Erythroblast (primary cell): ENCODE data around the gene TEX10.
A peak's percentile ranks its signal among the peaks of the same experiment; 100 is the strongest.
"Not testable (repeated sequence)": the region's sequence is repeated elsewhere in the genome, so short reads cannot be mapped to it uniquely, and the experiment has no call there.

Source experiments
- DNase-seq, 2 experiments: peaks; one replicate each; lab custom pipeline; 2025; lab: John Stamatoyannopoulos, UW
- GATA1 ChIP-seq: IDR thresholded peaks from 2 replicates; pipeline ENCODE4 v1.6.1; 2011; ENCODE audit warnings: low read depth, mild to moderate bottlenecking, control low read depth, low read length, moderate library complexity
- POLR2A ChIP-seq: IDR thresholded peaks from 2 replicates; pipeline ENCODE4 v1.6.1; 2011; ENCODE audit warnings: mild to moderate bottlenecking, low read length

The TEX10 gene

DNA sequence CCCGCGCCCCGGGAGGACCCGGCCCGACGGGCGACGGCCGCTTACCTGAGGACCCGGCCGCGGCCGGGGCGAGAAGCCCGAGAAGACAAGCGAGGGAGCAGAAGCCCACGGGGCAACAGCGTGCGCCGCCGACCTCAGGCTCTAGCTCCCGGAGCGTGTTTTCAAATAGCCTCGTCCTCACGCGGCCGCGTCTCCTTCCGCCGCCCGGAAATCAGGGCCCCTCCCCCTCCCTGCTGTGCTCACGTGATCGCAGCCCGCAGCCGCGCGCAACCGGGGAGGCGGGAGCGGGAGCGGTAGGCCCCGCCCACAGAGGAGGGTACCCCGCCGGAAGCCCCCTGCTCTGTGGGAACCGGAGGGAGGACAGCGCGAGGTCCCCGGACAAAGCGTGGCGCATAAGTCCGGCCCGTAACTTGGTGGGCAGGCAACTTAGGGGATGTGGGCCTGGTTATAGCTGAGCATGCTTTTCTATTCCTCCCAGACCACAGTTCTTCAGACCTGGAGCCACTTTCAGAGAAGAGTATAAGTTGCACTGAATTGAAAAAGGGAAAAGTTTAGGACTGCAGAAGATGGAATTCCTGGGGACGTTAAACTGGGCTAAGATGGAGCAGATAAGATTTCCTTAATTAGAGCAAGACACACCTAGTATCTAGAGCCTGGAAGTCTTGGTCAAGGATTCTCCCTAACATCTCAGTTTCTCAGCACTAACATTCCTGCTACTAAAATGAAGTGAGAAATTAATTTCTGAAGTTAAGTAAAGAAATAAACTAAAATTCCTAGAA, at the start of gene TEX10:
Gene TEX10, minus strand, starts transcription at position 216 of the 779 bp plus-strand sequence. CDS start 3,579 bp downstream, outside the sequence.
- peak; percentile 77 for TF ChIP-seq POLR2A
- TF ChIP-seq GATA1 = no peak
- peak; percentile 91 to 93 for DNase-seq

DNA sequence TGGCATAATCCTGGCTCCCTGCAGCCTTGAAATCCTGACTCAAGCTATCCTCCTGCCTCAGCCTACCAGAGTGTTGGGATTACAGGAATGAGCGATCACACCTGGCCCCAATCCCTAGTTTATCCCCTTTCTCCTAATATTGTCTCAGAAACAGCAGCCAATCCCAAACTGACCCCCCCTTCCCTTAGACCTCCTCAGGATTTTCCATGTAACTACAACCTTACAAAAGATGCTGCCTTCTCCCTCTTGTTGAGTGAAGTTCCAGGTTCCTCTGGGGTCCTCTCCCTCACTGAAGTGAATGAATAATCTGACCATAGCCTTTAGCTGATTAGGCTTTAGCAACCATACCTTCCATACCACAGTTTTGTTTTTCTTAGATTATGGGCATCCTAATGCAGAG, 48.3 kb upstream of the TEX10 start:
- no peak for DNase-seq
- TF ChIP-seq GATA1 (no peak), POLR2A (no peak)

DNA sequence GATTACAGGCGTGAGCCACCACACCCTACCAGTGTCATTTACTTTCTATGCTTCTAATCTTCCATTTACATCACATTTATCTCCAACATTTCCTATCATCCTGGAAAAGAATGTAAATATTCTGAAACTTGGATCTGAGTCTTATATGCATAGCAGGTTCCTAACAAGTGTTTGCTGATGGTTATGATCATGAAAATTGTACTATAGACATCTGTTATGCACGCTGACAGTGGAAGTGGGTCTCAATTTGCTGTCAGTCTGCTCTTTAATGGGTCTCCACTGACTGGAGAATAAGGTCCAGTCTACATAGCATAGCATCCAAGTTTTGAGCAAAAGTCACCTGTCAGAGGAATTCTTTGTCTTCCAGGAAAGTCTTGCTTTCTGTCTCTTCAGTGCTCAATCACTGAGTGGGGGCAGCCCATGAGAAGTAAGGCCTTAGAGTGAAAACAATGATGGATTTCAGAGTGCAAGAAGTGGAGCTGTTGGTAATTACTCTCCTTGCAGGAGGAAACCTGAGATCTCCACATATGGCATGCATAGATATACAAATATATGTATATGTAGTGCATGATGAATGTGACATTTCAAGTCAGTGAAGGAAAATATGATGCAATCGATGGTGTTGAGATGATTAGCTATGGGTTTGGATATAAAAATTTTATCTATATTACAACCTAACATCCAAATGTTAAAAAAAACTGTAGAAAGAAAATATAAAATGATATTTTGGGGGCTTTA, 45.0 kb upstream of the TEX10 start:
- no peak for DNase-seq
- TF ChIP-seq POLR2A = no peak
- no peak for TF ChIP-seq GATA1

DNA sequence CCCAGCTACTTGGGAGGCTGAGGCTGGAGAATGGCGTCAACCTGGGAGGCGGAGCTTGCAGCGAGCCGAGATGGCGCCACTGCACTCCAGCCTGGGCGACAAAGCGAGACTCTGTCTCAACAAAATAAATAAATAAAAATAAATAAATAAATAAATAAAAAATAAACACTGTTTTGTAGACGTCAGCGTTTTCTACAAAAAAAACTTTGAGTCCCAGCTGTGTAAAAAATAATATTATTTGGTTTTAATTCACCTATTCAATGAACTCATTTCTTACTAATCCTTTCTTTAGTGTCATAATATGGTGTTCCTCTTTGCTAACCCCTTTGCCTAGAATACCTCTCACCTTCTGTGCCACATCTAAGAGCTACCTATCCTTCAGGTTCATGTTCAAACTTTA, 44.0 kb upstream of the TEX10 start:
- no peak for TF ChIP-seq GATA1
- TF ChIP-seq POLR2A = no peak

DNA sequence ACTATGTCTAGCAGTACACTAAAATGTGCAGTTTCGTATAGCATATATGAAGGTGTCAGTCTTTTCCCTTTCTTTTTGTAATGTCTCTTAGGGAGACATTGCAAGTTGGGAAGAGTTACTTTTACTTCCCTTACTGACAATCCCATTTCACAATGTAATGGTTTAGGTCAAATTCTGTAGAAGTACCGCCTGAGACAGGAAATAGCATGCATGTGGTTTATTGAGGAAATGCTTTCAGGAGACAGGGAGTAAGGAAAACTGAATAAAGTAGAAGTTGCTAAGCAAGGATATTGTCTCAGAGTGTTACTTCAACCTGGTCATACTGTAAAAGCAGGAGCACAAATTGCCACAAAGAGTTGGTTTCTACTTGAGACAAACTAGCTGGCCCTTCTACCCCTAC, 42.1 kb upstream of the TEX10 start:
- TF ChIP-seq GATA1 = no peak
- no peak for TF ChIP-seq POLR2A
- no peak for DNase-seq

More for the DNA sequence above, 44.0 kb upstream of the TEX10 start:
- no peak for DNase-seq

DNA sequence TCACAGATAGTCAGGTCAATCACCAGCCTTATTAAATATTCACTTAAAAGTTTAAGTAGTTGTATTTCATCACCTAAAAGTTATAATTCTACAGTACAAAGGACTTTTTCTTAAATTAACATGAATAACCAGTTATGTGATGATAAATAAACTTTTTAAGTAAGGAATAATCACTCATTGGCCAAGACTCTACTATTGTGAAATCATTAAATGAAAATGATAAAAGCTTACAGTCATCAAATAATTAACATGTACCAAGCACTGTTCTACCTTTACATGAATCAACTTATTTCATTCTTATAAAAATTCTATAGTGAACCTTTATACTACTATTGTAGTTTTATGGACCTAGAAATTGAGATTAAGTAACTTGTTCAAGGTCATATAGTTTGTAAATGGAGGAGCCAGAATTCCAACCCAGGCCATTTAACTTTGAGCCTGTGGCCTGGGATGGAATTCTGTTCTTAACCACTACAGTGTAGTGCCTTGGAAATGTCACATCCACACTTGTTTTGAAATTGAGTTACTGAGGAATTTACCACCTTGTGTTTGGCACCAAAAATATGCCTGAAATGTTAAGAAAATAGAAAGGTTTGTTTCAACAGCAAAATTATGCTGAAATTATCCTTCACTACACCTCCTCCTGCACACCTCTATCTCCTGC, 41.4 kb upstream of the TEX10 start:
- TF ChIP-seq POLR2A = no peak
- no peak for TF ChIP-seq GATA1
- no peak for DNase-seq

DNA sequence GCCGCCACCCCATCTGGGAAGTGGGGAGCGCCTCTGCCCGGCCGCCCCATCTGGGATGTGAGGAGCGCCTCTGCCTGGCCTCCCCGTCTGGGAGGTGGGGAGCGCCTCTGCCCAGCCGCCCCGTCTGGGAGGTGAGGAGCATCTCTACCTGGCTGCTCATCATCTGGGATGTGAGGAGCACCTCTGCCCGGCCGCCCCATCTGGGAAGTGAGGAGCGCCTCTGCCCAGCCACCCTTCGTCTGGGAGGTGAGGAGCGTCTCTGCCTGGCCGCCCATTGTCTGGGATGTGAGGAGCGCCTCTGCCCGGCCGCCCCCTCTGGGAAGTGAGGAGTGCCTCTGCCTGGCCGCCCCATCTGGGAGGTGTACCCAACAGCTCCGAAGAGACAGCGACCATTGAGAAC, 40.2 kb upstream of the TEX10 start:
- not testable (repeated sequence) for DNase-seq

DNA sequence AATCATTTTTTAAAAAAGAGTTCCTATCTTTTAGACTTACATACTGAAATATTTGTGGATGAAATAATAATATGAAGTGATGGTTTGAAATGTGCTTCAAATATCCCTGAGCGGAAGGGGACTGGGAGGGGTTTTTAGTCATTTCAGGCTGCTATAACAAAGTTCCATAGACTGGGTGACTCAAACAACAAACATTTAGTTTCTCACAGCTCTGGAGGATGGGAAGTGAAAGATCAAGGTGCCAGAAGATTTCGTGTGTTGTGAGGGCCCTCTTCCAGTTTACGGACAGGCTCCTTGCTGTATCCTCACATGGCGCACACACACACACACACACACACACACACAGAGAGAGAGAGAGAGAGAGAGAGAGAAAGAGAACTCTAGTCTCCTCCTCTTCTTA, 27.1 kb upstream of the TEX10 start:
- DNase-seq = no peak
- no peak for TF ChIP-seq POLR2A
- no peak for TF ChIP-seq GATA1

DNA sequence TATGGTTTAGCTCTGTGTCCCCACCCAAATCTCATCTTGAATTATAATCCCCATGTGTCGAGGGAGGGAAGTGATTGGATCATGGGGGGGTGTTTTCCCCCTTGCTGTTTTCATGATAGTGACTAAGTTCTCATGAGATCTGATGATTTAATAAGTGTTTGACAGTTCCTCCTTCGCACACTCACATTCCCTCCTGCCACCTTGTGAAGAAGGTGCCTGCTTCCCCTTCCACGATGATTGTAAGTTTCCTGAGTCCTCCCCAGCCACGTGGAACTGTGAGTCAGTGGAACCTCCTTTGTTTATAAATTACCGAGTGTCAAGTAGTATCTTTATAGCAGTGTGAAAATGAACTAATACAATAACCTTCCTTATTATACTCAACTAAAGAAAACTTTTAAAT, 24.3 kb upstream of the TEX10 start:
- TF ChIP-seq POLR2A = no peak
- no peak for TF ChIP-seq GATA1

DNA sequence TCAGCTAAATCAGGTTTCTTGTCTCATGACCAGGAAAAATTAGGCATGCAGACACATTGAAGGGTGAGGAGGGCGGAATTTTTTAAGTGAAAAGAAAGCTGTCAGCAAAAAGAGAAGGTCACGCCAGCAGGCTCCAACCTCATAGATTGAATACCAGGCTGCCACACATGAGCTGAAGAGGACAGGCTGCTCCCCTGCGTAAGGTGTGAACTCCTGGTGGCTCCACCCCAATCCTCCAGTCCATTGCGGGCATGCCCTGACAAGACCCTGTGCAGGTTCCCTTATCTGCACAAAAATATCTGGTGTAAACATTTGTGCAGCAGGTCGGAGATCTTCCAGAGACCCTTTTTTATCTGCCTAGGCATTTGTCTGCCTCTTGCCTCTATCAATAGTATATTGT, 22.9 kb upstream of the TEX10 start:
- peak in 1 of 2 experiments; percentile 24 for DNase-seq
- TF ChIP-seq POLR2A (no peak), GATA1 (no peak)

More for the DNA sequence above, 24.3 kb upstream of the TEX10 start:
- DNase-seq = no peak

DNA sequence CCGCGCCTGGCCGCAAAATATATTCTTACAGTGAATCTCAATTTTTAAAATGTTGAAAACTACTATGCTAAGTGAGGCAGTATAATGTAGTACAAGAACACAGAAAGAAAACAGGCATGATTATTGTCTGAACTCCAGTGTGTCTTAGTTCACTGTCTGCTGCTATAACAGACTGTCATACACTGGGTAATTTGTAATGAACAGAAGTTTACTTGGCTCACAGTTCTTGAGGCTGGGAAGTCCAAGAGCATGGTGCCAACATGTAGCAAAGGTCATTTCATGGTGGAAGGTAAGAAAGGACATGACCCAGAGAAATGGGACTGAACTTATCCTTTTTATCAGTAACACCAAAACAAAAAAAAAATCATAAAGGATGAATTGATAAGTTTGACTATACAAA, 19.9 kb upstream of the TEX10 start:
- TF ChIP-seq GATA1 (no peak), POLR2A (no peak)
- no peak for DNase-seq

DNA sequence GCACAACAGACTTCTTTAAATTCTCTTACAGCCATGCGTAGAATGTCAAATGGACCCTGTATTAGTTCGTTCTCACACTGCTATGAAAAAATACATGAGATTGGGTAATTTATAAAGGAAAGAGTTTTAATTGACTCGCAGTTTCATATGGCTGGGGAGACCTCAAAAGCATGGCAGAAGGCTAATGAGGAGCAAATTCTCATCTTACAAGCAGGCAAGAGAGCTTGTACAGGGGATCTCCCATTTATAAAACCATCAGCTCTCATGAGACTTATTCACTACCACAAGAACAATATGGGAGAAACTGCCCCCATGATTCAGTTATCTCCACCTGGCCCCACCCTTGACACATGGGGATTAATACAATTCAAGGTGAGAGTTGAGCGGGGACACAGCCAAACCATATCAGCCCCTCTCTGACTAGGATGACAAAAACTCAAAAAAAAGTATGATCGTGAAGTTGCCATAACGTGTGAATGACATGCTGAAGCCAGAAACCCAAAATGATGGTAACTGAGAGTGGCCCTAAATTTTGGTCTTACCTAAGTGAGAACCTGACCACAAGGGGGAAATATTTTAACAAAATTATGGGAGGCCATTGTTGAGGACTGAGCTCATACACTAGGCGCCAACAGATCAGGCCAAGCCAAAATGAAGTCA, 17.5 kb upstream of the TEX10 start:
- no peak for TF ChIP-seq POLR2A
- no peak for TF ChIP-seq GATA1
- DNase-seq = no peak

DNA sequence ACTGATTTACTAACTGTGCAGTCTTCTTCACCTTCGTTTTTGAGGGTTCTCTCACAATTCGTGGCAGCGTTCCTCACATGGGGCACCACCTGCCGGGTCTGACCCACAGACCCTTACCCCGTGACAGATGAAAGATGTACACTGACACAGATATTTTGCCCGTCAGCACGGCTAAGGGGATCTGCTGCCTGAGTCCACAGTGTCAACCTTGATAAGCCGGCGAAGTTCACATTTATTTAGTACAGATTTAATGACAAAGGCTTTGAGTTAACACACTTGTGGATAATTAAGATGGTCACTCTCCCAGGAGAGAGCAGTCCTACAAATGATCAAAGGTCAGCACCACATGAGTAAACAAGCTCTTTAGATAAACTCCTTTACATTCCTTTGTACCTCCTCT, 15.9 kb upstream of the TEX10 start:
- TF ChIP-seq POLR2A (no peak), GATA1 (no peak)
- DNase-seq = no peak
